Measurements from ENCODE around the gene IL13. TPM values are rescaled to one million over a fixed set of nuclear protein-coding genes. Genes with fewer than 3 reads are reported as not detected.
"Not testable (repeated sequence)": the region's sequence is repeated elsewhere in the genome, so short reads cannot be mapped to it uniquely, and the experiment has no call there.

IL13 gene
- total RNA-seq, 4 donors from 2014 or later = 0.44 to 0.98 TPM; not detected in 2

DNA sequence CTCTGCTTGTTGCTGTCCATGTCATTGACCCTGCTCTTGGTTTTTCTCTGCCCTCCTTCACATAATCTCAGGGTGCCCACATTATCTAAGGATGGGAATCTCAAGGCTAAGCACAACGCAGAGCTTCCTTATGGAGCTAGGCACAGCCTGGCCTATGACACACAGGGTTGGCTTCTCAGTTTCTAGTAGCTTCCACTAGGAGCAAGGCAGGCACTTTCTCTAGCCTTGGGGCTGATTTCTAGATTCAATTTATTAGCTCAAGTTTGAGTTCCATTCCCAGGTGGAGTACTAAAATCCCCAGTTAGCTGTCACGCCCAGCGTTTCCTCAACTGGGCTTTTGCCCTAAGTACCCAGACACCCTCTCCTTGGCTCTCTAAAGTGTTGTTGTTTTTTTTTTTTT is 28.2 kb downstream of the IL13 start:
- 99% methylated on average over 3 of the region's 3 CpGs for WGBS, 2 donors
- H3K36me3 ChIP-seq = no peaks in the 10 kb centered on the region
- no peaks in the 10 kb centered on the region for H3K9me3 ChIP-seq
- H3K4me1 ChIP-seq = no peaks in the 10 kb centered on the region
- no peak overlapping the region for H3K4me3 ChIP-seq
- no peaks in the 10 kb centered on the region for H3K27me3 ChIP-seq
- TF ChIP-seq EP300 (IDR thresholded peaks at IDR 0.05) = no peak
- TF ChIP-seq, protein P1, sequence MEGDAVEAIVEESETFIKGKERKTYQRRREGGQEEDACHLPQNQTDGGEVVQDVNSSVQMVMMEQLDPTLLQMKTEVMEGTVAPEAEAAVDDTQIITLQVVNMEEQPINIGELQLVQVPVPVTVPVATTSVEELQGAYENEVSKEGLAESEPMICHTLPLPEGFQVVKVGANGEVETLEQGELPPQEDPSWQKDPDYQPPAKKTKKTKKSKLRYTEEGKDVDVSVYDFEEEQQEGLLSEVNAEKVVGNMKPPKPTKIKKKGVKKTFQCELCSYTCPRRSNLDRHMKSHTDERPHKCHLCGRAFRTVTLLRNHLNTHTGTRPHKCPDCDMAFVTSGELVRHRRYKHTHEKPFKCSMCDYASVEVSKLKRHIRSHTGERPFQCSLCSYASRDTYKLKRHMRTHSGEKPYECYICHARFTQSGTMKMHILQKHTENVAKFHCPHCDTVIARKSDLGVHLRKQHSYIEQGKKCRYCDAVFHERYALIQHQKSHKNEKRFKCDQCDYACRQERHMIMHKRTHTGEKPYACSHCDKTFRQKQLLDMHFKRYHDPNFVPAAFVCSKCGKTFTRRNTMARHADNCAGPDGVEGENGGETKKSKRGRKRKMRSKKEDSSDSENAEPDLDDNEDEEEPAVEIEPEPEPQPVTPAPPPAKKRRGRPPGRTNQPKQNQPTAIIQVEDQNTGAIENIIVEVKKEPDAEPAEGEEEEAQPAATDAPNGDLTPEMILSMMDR (IDR thresholded peaks at IDR 0.05) = no peak
- no peak for TF ChIP-seq POLR2A (IDR thresholded peaks at IDR 0.05)
- no peak for DNase-seq (ENCODE audit: low spot score in 2 of 2)
- no peak overlapping the region for H3K27ac ChIP-seq

DNA sequence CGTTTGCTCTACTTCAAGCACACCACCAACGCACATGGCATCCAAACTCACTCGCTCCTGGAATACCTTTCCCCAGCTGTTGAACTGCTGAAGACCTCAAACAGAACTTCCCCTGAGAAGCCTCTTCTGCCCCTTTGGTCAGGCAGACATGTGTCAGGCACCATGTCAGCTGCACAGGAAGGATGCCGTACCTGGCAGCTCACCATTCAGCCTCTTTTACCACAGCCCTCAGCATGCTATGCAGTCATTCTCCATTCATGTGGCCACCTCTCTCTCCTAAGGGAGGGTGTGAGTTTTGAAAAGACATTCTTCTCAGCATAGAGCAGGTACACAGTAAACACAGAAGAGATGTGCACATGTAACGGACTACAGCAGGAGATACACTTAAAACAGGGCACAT is 30.0 kb downstream of the IL13 start:
- Histone ChIP-seq H3K27me3 (no peaks in the 10 kb centered on the region), H3K4me1 (no peaks in the 10 kb centered on the region), H3K4me3 (no peak overlapping the region), H3K27ac (no peak overlapping the region), H3K36me3 (peaks cover 0 to 3% (median 0%) of the 10 kb centered on the region in 3 donors), H3K9me3 (no peaks in the 10 kb centered on the region)
- DNase-seq (ENCODE audit: low spot score in 2 of 2) = no peak
- TF ChIP-seq EP300 (IDR thresholded peaks at IDR 0.05) (no peak), POLR2A (IDR thresholded peaks at IDR 0.05) (no peak)
- TF ChIP-seq, protein P1 (IDR thresholded peaks at IDR 0.05) = no peak
- 84 to 91% methylated on average over 5 of the region's 5 CpGs for WGBS, 2 donors

DNA sequence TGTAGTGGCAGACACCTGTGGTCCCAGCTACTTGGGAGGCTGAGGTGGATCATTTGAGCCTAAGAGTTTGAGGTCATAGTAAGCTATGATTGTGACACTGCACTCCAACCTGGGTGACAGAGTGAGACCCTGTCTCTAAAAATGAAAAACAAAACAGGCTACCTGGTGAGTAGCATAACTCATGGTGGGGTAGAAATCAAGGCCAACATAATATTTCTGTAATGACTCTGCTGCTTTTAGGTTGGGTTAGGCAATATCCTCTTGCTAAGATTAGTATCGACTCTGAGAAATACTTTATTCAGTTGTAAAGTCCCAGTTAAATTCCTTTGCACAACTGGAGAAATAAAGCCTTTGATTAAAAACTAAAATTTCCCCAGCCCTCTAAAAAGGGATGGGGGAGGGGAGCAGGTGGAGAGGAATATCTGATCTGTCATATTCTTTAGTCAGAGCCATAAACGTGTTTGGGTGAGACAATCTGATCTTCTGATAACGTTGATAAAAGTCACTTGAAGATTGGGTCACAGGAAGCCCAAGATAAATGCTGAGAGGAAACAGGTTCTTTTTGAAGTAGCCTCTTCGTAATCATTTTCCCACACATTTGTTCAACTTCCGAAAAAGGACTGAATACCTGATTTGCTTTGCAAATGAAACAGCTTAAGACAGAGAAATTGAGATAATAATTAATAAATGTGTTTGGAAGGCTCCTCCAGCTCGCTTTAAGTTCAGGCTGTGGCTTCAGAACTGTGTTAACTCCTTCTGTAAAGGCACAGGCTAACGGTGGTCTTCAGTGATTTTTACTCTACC is 30.8 kb downstream of the IL13 start:
- H3K9me3 ChIP-seq = no peaks in the 10 kb centered on the region
- peaks cover 0 to 7% (median 0%) of the 10 kb centered on the region in 3 donors for H3K36me3 ChIP-seq
- no peak for DNase-seq (ENCODE audit: low spot score in 2 of 2)
- no peaks in the 10 kb centered on the region for H3K27me3 ChIP-seq
- TF ChIP-seq EP300 (IDR thresholded peaks at IDR 0.05) (no peak), POLR2A (IDR thresholded peaks at IDR 0.05) (no peak)
- TF ChIP-seq, protein P1 (IDR thresholded peaks at IDR 0.05) = no peak
- no peak overlapping the region for H3K4me3 ChIP-seq
- H3K4me1 ChIP-seq = no peaks in the 10 kb centered on the region
- 72 to 73% methylated on average over 7 of the region's 7 CpGs for WGBS, 2 donors
- no peak overlapping the region for H3K27ac ChIP-seq

DNA sequence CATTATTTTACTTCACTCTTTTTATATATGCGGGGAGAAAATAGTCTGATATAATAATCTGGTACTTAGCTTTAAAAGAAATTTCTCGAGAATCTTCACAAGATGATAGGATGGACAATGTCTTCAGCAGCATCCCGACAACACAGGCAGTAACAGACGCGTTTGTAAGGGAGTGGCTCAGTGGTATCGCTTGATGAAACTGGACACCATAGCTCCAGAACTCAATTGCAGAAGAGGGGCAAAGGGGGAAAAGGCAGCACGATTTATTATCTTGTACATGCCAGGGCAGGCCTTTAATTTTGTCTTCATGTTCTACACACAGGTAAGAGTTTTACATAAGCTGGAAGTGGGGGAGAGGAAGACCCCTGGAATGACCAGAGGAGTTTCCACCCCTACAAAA is 31.5 kb downstream of the IL13 start:
- WGBS, 2 donors = 80 to 82% methylated on average over 7 of the region's 7 CpGs
- no peak for TF ChIP-seq EP300 (IDR thresholded peaks at IDR 0.05)
- TF ChIP-seq, protein P1 (IDR thresholded peaks at IDR 0.05) = no peak
- TF ChIP-seq POLR2A (IDR thresholded peaks at IDR 0.05) = no peak

DNA sequence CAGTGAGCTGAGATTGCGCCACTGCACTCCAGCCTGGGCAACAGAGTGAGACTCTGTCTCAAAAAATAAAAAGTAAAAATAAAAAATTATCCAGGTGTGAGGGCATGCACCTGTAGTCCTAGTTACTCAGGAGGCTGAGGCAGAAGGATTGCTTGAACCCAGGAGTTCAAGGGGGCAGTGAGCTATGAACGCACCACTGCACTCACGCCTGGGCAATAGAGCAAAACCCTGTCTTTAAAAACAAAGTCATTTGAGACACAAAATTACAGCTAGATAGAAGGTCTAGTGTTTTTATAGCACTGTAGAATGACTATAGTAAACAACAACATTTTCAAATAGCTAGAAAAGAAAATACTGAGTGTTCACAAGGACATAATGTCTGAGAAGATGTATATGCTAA is 32.2 kb downstream of the IL13 start:
- TF ChIP-seq EP300 (IDR thresholded peaks at IDR 0.05) = no peak
- TF ChIP-seq, protein P1 (IDR thresholded peaks at IDR 0.05) = no peak
- TF ChIP-seq POLR2A (IDR thresholded peaks at IDR 0.05) = no peak
- 96 to 98% methylated on average over 3 of the region's 3 CpGs for WGBS, 2 donors
- peaks cover 0 to 15% (median 0%) of the 10 kb centered on the region in 3 donors for H3K36me3 ChIP-seq
- H3K27me3 ChIP-seq = no peaks in the 10 kb centered on the region
- H3K27ac ChIP-seq = no peak overlapping the region
- H3K9me3 ChIP-seq = no peaks in the 10 kb centered on the region
- no peak for DNase-seq (ENCODE audit: low spot score in 2 of 2)
- no peak overlapping the region for H3K4me3 ChIP-seq
- no peaks in the 10 kb centered on the region for H3K4me1 ChIP-seq

More for the DNA sequence above, 31.5 kb downstream of the IL13 start:
- H3K27ac ChIP-seq = no peak overlapping the region
- H3K4me1 ChIP-seq = no peaks in the 10 kb centered on the region
- H3K4me3 ChIP-seq = no peak overlapping the region
- no peak for DNase-seq (ENCODE audit: low spot score in 2 of 2)
- no peaks in the 10 kb centered on the region for H3K9me3 ChIP-seq
- no peaks in the 10 kb centered on the region for H3K27me3 ChIP-seq
- peaks cover 0 to 11% (median 0%) of the 10 kb centered on the region in 3 donors for H3K36me3 ChIP-seq

DNA sequence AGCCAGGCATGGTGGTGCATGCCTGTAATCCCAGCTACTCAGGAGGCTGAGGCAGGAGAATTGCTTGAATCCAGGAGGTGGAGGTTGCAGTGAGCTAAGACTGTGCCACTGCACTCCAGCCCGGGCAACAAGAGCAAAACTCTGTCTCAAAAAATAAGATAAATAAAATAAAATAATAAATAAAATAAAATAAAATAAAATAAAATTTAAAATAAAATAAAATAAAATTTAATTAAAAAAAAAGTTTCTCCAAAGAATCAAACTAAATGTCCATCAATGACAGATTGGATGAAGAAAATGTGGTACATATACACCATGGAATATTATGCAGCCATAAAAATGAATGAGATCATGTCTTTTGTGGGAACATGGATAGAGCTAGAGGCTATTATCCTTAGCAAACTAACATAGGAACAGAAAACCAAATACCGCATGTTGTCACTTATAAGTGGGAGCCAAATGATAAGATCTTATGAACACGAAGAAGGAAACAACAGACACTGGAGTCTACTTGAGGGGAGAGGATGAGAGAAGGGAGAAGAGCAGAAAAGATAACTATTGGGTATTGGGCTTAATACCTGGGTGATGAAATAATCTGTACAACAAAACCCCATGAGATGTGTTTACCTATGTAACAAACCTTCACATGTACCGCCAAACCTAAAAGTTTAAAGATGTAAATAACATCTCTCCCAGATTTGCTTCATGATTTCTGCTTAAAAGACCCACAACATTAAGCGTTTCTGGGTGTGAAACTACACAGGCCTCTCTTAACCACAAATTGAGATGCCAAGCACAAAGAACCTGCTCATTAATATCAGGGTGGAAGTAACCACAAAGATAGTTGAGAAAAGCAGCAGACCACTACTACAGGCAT is 34.0 kb downstream of the IL13 start:
- not testable (repeated sequence) for DNase-seq (ENCODE audit: low spot score in 2 of 2); H3K4me3 ChIP-seq; H3K4me1 ChIP-seq; H3K9me3 ChIP-seq; H3K27ac ChIP-seq; H3K27me3 ChIP-seq
- 77 to 96% methylated on average over 5 of the region's 5 CpGs for WGBS, 2 donors
- H3K36me3 ChIP-seq = peaks cover 0 to 20% (median 0%) of the 10 kb centered on the region in 3 donors

Measured in tibial nerve (tissue), 4 donors.